Hepatocyte (in vitro differentiated cells): Measurements from ENCODE around the gene SARDH. TPM values are rescaled to one million over a fixed set of nuclear protein-coding genes. Genes with fewer than 3 reads are reported as not detected.

ENCODE experiments used
- DNase-seq: peaks from one replicate; pipeline ENCODE4 v3.0.0-alpha.2; 2016; ENCODE audit warnings: low spot score
- H2AFZ ChIP-seq: fragments of 200-600 bp; sonication (generic); 2 replicates; pipeline ENCODE4 v1.6.0; 2016; ENCODE audit warnings: antibody characterized with exemption, mild to moderate bottlenecking
- H3K27ac ChIP-seq: fragments of 200-600 bp; sonication (generic); 2 replicates; pipeline ENCODE4 v1.5.1; 2016; ENCODE audit warnings: mild to moderate bottlenecking
- H3K27me3 ChIP-seq: fragments of 200-600 bp; sonication (generic); 2 replicates; pipeline ENCODE4 v1.6.1; 2016
- H3K36me3 ChIP-seq: fragments of 200-600 bp; sonication (generic); replicated peaks from 2 replicates; pipeline ENCODE4 v1.5.1; 2016; ENCODE audit warnings: low read depth; ENCODE audit not compliant: insufficient read depth
- H3K4me1 ChIP-seq: fragments of 200-600 bp; sonication (generic); 2 replicates; pipeline ENCODE4 v1.5.1; 2016; ENCODE audit warnings: mild to moderate bottlenecking, moderate library complexity; ENCODE audit not compliant: insufficient read depth
- H3K4me2 ChIP-seq: fragments of 200-600 bp; sonication (generic); 2 replicates; pipeline ENCODE4 v1.6.0; 2016
- H3K4me3 ChIP-seq: fragments of 200-600 bp; sonication (generic); 2 replicates; pipeline ENCODE4 v1.5.1; 2016; ENCODE audit warnings: mild to moderate bottlenecking
- H3K79me2 ChIP-seq: fragments of 200-600 bp; sonication (generic); 2 replicates; pipeline ENCODE4 v1.6.0; 2017; ENCODE audit warnings: mild to moderate bottlenecking
- H3K9me2 ChIP-seq: fragments of 200-600 bp; sonication (generic); replicated peaks from 2 replicates; pipeline ENCODE4 v1.6.0; 2017; ENCODE audit warnings: mild to moderate bottlenecking; ENCODE audit not compliant: insufficient read depth
- H3K9me3 ChIP-seq: fragments of 200-600 bp; sonication (generic); 2 replicates; pipeline ENCODE4 v1.5.1; 2016; ENCODE audit warnings: low read depth, mild to moderate bottlenecking
- H4K20me1 ChIP-seq: fragments of 200-600 bp; sonication (generic); 2 replicates; pipeline ENCODE4 v1.6.0; 2016; ENCODE audit warnings: mild to moderate bottlenecking; ENCODE audit not compliant: insufficient read depth, poor library complexity, severe bottlenecking
- EZH2 ChIP-seq: fragments of 200-600 bp; sonication (generic); IDR thresholded peaks from 2 replicates; pipeline ENCODE4 v1.6.1; 2016; ENCODE audit warnings: antibody characterized with exemption, mild to moderate bottlenecking, borderline replicate concordance
- EZH2phosphoT487 ChIP-seq: fragments of 200-600 bp; sonication (generic); IDR thresholded peaks from one replicate; pipeline ENCODE4 v1.6.1; 2018; ENCODE audit warnings: antibody characterized with exemption, mild to moderate bottlenecking, low read depth, moderate library complexity; ENCODE audit not compliant: unreplicated experiment, severe bottlenecking
- WGBS: methylation state at CpG from one replicate; pipeline ENCODE4 v1.1.6; 2016; ENCODE audit warnings: low lambda C conversion rate; ENCODE audit errors: missing lambda C conversion rate; 5-methylcytosine and 5-hydroxymethylcytosine counted together
- polyA plus RNA-seq: library from polyadenylated mRNA; unstranded; fragments of >200 nt; fragmentation: Nextera tagmentation; extraction: Ambion mirVana; gene quantifications from 2 replicates; pipeline ENCODE4 v1.2.1, GENCODE V29; 2016
- total RNA-seq: library from RNA; depleted of rRNA; stranded (reverse); fragments of >200 nt; gene quantifications from 2 replicates; pipeline ENCODE4 v1.2.3, GENCODE V29; 2014
- TF ChIP-seq, protein P1 (sequence below): fragments of 200-600 bp; sonication (generic); IDR thresholded peaks from 2 replicates; pipeline ENCODE4 v1.5.1; 2016; ENCODE audit warnings: antibody characterized with exemption, mild to moderate bottlenecking; ENCODE audit not compliant: poor library complexity

SARDH gene
- total and polyA plus RNA-seq, 2 experiments from 2014 or later = 7.5 to 9.8 TPM

DNA sequence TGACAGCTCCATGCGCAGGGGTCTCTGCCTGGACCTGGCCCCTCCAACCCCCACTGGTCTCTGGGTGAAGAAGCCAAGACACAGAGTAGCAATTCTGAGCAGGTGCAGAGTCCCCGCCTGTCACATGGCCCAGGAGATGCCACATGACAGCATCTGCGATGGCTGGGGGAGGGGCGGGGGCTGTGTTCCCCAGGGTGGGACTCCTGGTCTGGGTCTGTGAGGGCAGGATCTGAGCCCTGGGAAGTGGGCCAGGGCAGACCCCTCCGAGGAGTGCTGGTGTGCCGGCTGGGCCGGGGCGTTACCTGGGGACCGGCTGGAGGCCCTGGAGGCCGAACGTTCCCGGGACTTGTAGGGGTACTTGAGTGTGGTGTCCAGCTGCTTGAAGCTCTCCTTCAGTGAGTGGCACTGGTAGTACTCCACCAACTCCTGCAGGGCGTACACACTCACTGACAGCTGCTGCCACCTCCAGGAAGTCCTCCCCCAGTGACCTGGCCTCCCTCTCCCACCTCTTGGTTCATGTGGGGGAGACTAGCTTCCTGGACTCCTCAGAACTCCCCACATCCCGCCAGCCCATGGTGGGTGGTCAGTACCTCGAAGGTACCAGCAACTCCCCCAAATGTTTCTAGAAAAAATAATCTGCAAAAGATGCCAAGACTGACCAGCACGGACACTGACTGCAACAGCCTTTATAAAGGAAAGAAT is 32.1 kb upstream of the SARDH start:
- TF ChIP-seq, protein P1, sequence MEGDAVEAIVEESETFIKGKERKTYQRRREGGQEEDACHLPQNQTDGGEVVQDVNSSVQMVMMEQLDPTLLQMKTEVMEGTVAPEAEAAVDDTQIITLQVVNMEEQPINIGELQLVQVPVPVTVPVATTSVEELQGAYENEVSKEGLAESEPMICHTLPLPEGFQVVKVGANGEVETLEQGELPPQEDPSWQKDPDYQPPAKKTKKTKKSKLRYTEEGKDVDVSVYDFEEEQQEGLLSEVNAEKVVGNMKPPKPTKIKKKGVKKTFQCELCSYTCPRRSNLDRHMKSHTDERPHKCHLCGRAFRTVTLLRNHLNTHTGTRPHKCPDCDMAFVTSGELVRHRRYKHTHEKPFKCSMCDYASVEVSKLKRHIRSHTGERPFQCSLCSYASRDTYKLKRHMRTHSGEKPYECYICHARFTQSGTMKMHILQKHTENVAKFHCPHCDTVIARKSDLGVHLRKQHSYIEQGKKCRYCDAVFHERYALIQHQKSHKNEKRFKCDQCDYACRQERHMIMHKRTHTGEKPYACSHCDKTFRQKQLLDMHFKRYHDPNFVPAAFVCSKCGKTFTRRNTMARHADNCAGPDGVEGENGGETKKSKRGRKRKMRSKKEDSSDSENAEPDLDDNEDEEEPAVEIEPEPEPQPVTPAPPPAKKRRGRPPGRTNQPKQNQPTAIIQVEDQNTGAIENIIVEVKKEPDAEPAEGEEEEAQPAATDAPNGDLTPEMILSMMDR = no peak
- TF ChIP-seq EZH2phosphoT487 (no peak), EZH2 (no peak)
- no peak for DNase-seq
- no peaks in the 10 kb centered on the region for H3K9me2 ChIP-seq
- no peak overlapping the region for H3K27ac ChIP-seq
- H3K4me1 ChIP-seq = no peaks in the 10 kb centered on the region
- no peak overlapping the region for H3K4me2 ChIP-seq
- H3K27me3 ChIP-seq = no peaks in the 10 kb centered on the region
- 97% methylated on average over 13 of the region's 16 CpGs for WGBS
- H2AFZ ChIP-seq = no peak overlapping the region
- H3K79me2 ChIP-seq = no peaks in the 10 kb centered on the region
- no peak overlapping the region for H3K4me3 ChIP-seq
- no peaks in the 10 kb centered on the region for H4K20me1 ChIP-seq
- no peaks in the 10 kb centered on the region for H3K36me3 ChIP-seq
- H3K9me3 ChIP-seq = no peaks in the 10 kb centered on the region

DNA sequence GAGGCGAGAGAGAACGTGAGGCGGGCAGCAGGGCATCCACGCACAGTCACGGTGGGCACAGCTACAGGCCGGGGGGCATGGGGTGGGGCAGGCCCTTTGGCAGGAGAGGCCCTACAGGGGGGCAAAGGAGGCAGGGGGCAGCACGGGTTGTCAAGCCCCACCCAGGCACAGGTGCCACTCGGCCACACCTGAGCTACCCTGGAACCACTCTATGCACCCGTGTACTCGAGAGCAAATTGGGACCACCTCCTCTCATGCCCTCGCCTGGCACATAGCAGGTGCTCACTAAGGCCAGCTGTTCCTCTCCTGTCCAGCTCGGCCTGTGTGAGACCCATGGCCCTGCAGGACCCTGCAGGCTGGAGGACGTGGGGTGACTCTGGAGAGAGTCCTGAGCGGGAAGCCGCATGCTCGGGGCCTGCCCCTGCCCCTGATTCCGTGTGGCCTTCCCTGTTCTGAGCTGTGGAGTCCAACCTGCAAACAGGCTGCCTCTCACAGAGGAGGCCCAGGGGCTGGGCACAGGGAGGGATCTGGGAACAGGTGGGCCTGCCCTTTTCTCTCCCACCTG is 31.4 kb upstream of the SARDH start:
- H3K4me2 ChIP-seq = no peak overlapping the region
- H3K36me3 ChIP-seq = no peaks in the 10 kb centered on the region
- no peaks in the 10 kb centered on the region for H3K79me2 ChIP-seq
- H3K9me3 ChIP-seq = no peaks in the 10 kb centered on the region
- H3K27ac ChIP-seq = no peak overlapping the region
- no peak overlapping the region for H3K4me3 ChIP-seq
- 94% methylated on average over 16 of the region's 17 CpGs for WGBS
- no peak for DNase-seq
- H3K4me1 ChIP-seq = no peaks in the 10 kb centered on the region
- no peaks in the 10 kb centered on the region for H3K27me3 ChIP-seq
- no peak overlapping the region for H2AFZ ChIP-seq
- no peaks in the 10 kb centered on the region for H3K9me2 ChIP-seq
- TF ChIP-seq, protein P1 = no peak
- no peak for TF ChIP-seq EZH2
- no peak for TF ChIP-seq EZH2phosphoT487
- H4K20me1 ChIP-seq = no peaks in the 10 kb centered on the region

DNA sequence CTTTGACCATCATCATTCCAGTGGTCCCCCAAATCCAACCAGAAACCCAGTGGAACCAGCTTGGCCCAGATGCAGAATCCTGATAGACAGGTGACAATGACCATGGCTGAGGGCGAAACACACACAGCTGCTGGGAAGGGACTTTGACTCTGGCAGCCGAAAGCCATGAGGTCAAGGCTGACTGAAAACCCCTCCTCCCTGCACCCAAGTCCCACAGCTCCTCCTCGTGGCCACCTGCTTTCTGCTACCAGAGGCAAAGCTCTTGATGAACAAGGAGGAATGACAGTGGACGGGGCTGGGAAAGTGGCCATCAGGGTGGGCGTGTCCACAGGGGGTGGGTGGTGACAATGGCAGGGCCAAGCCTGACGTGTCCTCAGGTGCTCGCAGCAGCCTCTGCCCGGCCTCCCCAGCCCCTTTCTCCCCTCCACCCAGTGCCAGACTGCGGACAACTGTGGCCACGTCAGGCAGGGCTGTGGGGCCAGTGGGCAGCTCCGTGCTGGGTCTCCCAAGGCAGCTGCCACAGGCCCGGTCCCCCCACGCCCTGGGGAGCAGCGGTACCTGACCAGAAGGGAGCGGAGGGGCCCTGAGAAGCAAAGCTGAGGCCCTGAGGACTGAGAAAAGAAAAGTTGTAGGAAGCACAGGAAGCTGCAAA is 30.8 kb upstream of the SARDH start:
- Histone ChIP-seq H4K20me1 (no peaks in the 10 kb centered on the region), H2AFZ (no peak overlapping the region), H3K36me3 (no peaks in the 10 kb centered on the region), H3K27ac (no peak overlapping the region), H3K9me2 (no peaks in the 10 kb centered on the region), H3K9me3 (no peaks in the 10 kb centered on the region), H3K4me2 (no peak overlapping the region), H3K27me3 (no peaks in the 10 kb centered on the region), H3K79me2 (no peaks in the 10 kb centered on the region), H3K4me3 (no peak overlapping the region), H3K4me1 (no peaks in the 10 kb centered on the region)
- 94% methylated on average over 13 of the region's 15 CpGs for WGBS
- peak; percentile 42 for DNase-seq
- no peak for TF ChIP-seq EZH2phosphoT487
- TF ChIP-seq, protein P1 = no peak
- TF ChIP-seq EZH2 = no peak
